ENCODE measurements around the gene DOC2A.
A peak's percentile ranks its signal among the peaks of the same experiment; 100 is the strongest.

DOC2A gene

DNA sequence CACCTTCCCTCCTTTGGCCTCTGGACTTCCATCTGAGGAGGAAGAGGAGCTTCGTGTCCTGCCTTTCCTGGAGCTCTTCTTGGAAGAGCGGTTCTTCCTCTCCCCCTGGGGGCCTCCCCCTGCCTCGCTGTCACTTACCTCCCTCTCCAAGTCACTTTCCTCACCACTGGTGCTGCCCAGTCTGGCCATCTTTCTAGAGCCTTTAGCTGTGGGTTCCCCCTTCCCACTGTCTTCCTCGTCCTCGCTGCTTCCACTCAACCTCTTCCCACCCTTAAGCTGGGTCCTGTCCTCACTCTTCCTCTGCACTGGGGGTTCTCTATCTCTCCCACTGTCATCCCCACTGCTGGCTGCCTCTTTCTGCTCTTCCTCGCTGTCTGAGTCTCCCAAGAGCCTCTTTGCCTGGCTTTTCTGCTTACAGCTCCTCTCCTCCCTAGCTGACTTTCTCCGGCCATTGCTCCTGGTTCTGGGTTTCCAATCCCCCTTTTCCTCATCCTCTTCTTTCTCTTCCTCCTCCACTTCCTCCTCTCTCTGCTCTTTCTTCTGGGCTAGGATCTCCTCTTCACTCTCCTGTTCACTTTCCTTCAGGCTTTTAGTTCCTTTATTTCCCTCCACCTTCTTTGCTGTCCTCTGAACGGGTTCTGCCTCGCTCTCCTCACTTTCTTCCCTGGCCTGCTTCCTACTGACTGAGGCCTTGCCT lies 16.8 kb downstream of the DOC2A start:
- H2BK120ac ChIP-seq (ENCODE audit: low read depth, low read length): no peak overlapping the region
- H2BK12ac ChIP-seq (ENCODE audit: low read length in 2 of 2): no peak overlapping the region
- no peak for DNase-seq
- WGBS: 92% methylated on average over 9 of the region's 9 CpGs
- no peak overlapping the region for H4K8ac ChIP-seq (ENCODE audit: low read length)
- H2BK5ac ChIP-seq (ENCODE audit: low read depth, low read length, poor library complexity, severe bottlenecking): no peak overlapping the region
- H3K14ac ChIP-seq (ENCODE audit: low read length in 2 of 2): no peak overlapping the region
- peak overlapping the region; percentile 92 for H3K9ac ChIP-seq (ENCODE audit: low read length)
- H3K4me2 ChIP-seq (ENCODE audit: low read length, poor library complexity, severe bottlenecking): no peak overlapping the region
- H3K18ac ChIP-seq (ENCODE audit: low read depth in 1 of 2, low read length in 2 of 2): no peak overlapping the region
- H3K9me3 ChIP-seq (ENCODE audit: control insufficient read depth, low read length): no peaks in the 10 kb centered on the region
- H2AK5ac ChIP-seq (ENCODE audit: low read length, severe bottlenecking): no peak overlapping the region
- peak overlapping the region; percentile 2 for H3K27ac ChIP-seq (ENCODE audit: low read length, poor library complexity, severe bottlenecking)
- peak overlapping the region in 1 of 2 experiments; percentile 98 for H3K4me3 ChIP-seq (ENCODE audit: insufficient read depth in 1 of 2, low read depth in 1 of 2, low read length in 2 of 2)
- H3K4ac ChIP-seq (ENCODE audit: low read depth in 1 of 2, low read length in 2 of 2): no peak overlapping the region
- H3K36me3 ChIP-seq (ENCODE audit: control insufficient read depth in 1 of 2, insufficient read depth in 2 of 2, low read depth in 1 of 2, low read length in 2 of 2): peaks cover 43 to 54% of the 10 kb centered on the region in 2 experiments
- H4K91ac ChIP-seq (ENCODE audit: low read length): no peak overlapping the region
- no peak overlapping the region for H3K23ac ChIP-seq (ENCODE audit: low read length in 2 of 2)
- no peak overlapping the region for H2BK15ac ChIP-seq (ENCODE audit: low read depth, poor library complexity, severe bottlenecking)
- peaks cover 14% of the 10 kb centered on the region for H3K4me1 ChIP-seq (ENCODE audit: control insufficient read depth, insufficient read depth, low read depth, low read length)
- peaks cover 7% of the 10 kb centered on the region for H3K79me1 ChIP-seq (replicated peaks; ENCODE audit: low read length, poor library complexity, severe bottlenecking)
- no peak overlapping the region for H2AFZ ChIP-seq (ENCODE audit: low read depth, low read length)
- no peaks in the 10 kb centered on the region for H3K27me3 ChIP-seq (ENCODE audit: control insufficient read depth in 1 of 2, insufficient read depth in 1 of 2, low read length in 2 of 2)

DNA sequence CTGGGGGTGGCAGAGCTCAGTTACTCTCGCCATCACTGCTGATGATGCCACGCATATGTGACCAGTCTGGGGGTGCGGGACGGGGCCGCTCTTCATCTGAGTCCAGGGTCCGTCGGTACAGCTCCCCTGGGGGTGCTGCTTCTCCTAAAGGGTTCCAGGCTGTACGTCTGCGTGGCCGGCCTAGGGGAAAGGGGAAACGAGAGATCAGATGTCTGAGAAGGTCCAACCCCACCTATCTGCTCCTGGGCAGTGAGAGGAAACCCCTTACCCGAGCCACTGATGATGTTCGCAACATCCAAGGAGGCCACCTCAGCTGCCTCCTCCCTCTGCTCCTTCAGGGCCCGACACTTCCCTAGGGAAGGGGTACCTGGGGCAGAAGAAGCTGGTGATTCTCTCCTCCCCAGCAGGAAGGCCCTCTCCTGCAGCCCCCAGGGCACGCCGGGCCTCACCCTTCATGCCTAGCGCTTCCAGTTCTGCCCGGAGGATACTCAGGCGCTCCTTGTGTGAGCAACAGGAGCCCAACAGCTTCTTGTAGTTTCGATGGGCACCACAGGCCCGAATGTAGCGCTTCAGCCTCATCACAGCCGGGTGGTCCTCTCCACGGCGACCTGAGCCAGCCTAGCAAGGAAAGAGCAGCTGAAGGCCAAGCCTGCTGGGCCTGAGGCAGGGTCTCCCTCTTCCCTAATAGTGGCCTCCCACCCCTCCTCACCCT lies 17.5 kb downstream of the DOC2A start:
- no peak for DNase-seq
- H3K27ac ChIP-seq (ENCODE audit: low read length, poor library complexity, severe bottlenecking): no peak overlapping the region
- no peak overlapping the region for H4K8ac ChIP-seq (ENCODE audit: low read length)
- H3K18ac ChIP-seq (ENCODE audit: low read depth in 1 of 2, low read length in 2 of 2): no peak overlapping the region
- no peak overlapping the region for H3K14ac ChIP-seq (ENCODE audit: low read length in 2 of 2)
- no peak overlapping the region for H2AFZ ChIP-seq (ENCODE audit: low read depth, low read length)
- H3K4me3 ChIP-seq (ENCODE audit: insufficient read depth in 1 of 2, low read depth in 1 of 2, low read length in 2 of 2): no peak overlapping the region
- no peak overlapping the region for H4K91ac ChIP-seq (ENCODE audit: low read length)
- H3K79me1 ChIP-seq (replicated peaks; ENCODE audit: low read length, poor library complexity, severe bottlenecking): peaks cover 9% of the 10 kb centered on the region
- no peaks in the 10 kb centered on the region for H3K9me3 ChIP-seq (ENCODE audit: control insufficient read depth, low read length)
- peaks cover 50 to 61% of the 10 kb centered on the region in 2 experiments for H3K36me3 ChIP-seq (ENCODE audit: control insufficient read depth in 1 of 2, insufficient read depth in 2 of 2, low read depth in 1 of 2, low read length in 2 of 2)
- WGBS: 96% methylated on average over 25 of the region's 25 CpGs
- no peak overlapping the region for H2BK5ac ChIP-seq (ENCODE audit: low read depth, low read length, poor library complexity, severe bottlenecking)
- no peak overlapping the region for H3K23ac ChIP-seq (ENCODE audit: low read length in 2 of 2)
- H3K27me3 ChIP-seq (ENCODE audit: control insufficient read depth in 1 of 2, insufficient read depth in 1 of 2, low read length in 2 of 2): no peaks in the 10 kb centered on the region
- H2BK15ac ChIP-seq (ENCODE audit: low read depth, poor library complexity, severe bottlenecking): no peak overlapping the region
- no peak overlapping the region for H3K4me2 ChIP-seq (ENCODE audit: low read length, poor library complexity, severe bottlenecking)
- no peak overlapping the region for H2BK12ac ChIP-seq (ENCODE audit: low read length in 2 of 2)
- H3K9ac ChIP-seq (ENCODE audit: low read length): no peak overlapping the region
- no peak overlapping the region for H3K4ac ChIP-seq (ENCODE audit: low read depth in 1 of 2, low read length in 2 of 2)
- no peak overlapping the region for H2BK120ac ChIP-seq (ENCODE audit: low read depth, low read length)
- H2AK5ac ChIP-seq (ENCODE audit: low read length, severe bottlenecking): no peak overlapping the region
- peaks cover 14% of the 10 kb centered on the region for H3K4me1 ChIP-seq (ENCODE audit: control insufficient read depth, insufficient read depth, low read depth, low read length)

- H2BK5ac ChIP-seq (ENCODE audit: low read depth, low read length, poor library complexity, severe bottlenecking): no peak overlapping the region
- H3K4me2 ChIP-seq (ENCODE audit: low read length, poor library complexity, severe bottlenecking): no peak overlapping the region
- no peak overlapping the region for H2AFZ ChIP-seq (ENCODE audit: low read depth, low read length)
- no peaks in the 10 kb centered on the region for H3K9me3 ChIP-seq (ENCODE audit: control insufficient read depth, low read length)
- H3K18ac ChIP-seq (ENCODE audit: low read depth in 1 of 2, low read length in 2 of 2): no peak overlapping the region
- no peak overlapping the region for H3K23ac ChIP-seq (ENCODE audit: low read length in 2 of 2)
- H3K9ac ChIP-seq (ENCODE audit: low read length): peak overlapping the region; percentile 66
- H3K36me3 ChIP-seq (ENCODE audit: control insufficient read depth in 1 of 2, insufficient read depth in 2 of 2, low read depth in 1 of 2, low read length in 2 of 2): peaks cover 59 to 65% of the 10 kb centered on the region in 2 experiments
- WGBS: 84% methylated on average over 7 of the region's 7 CpGs
- no peak overlapping the region for H2BK12ac ChIP-seq (ENCODE audit: low read length in 2 of 2)
- H4K8ac ChIP-seq (ENCODE audit: low read length): no peak overlapping the region
- H3K4ac ChIP-seq (ENCODE audit: low read depth in 1 of 2, low read length in 2 of 2): no peak overlapping the region
- H2BK120ac ChIP-seq (ENCODE audit: low read depth, low read length): no peak overlapping the region
- H2BK15ac ChIP-seq (ENCODE audit: low read depth, poor library complexity, severe bottlenecking): no peak overlapping the region
- no peak overlapping the region for H2AK5ac ChIP-seq (ENCODE audit: low read length, severe bottlenecking)
- no peak overlapping the region for H3K4me3 ChIP-seq (ENCODE audit: insufficient read depth in 1 of 2, low read depth in 1 of 2, low read length in 2 of 2)
- no peak overlapping the region for H3K14ac ChIP-seq (ENCODE audit: low read length in 2 of 2)
- no peaks in the 10 kb centered on the region for H3K27me3 ChIP-seq (ENCODE audit: control insufficient read depth in 1 of 2, insufficient read depth in 1 of 2, low read length in 2 of 2)
- H4K91ac ChIP-seq (ENCODE audit: low read length): no peak overlapping the region
- H3K4me1 ChIP-seq (ENCODE audit: control insufficient read depth, insufficient read depth, low read depth, low read length): peaks cover 14% of the 10 kb centered on the region
- DNase-seq: peak; percentile 12
- H3K79me1 ChIP-seq (replicated peaks; ENCODE audit: low read length, poor library complexity, severe bottlenecking): peaks cover 11% of the 10 kb centered on the region
- no peak overlapping the region for H3K27ac ChIP-seq (ENCODE audit: low read length, poor library complexity, severe bottlenecking)
These were observed 18.4 kb downstream of the DOC2A start for GRCh38 chr16:29992344-29992967.

GRCh38 chr16:29991571-29991904 lies 19.3 kb downstream of the DOC2A start:
- H3K18ac ChIP-seq (ENCODE audit: low read depth in 1 of 2, low read length in 2 of 2): no peak overlapping the region
- peaks cover 68 to 74% of the 10 kb centered on the region in 2 experiments for H3K36me3 ChIP-seq (ENCODE audit: control insufficient read depth in 1 of 2, insufficient read depth in 2 of 2, low read depth in 1 of 2, low read length in 2 of 2)
- no peak overlapping the region for H3K14ac ChIP-seq (ENCODE audit: low read length in 2 of 2)
- peaks cover 10% of the 10 kb centered on the region for H3K4me1 ChIP-seq (ENCODE audit: control insufficient read depth, insufficient read depth, low read depth, low read length)
- peak overlapping the region; percentile 66 for H3K9ac ChIP-seq (ENCODE audit: low read length)
- H2BK12ac ChIP-seq (ENCODE audit: low read length in 2 of 2): no peak overlapping the region
- H2AK5ac ChIP-seq (ENCODE audit: low read length, severe bottlenecking): no peak overlapping the region
- no peak overlapping the region for H3K27ac ChIP-seq (ENCODE audit: low read length, poor library complexity, severe bottlenecking)
- no peak overlapping the region for H3K4me2 ChIP-seq (ENCODE audit: low read length, poor library complexity, severe bottlenecking)
- peaks cover 13% of the 10 kb centered on the region for H3K79me1 ChIP-seq (replicated peaks; ENCODE audit: low read length, poor library complexity, severe bottlenecking)
- no peak overlapping the region for H2BK120ac ChIP-seq (ENCODE audit: low read depth, low read length)
- no peak overlapping the region for H3K4me3 ChIP-seq (ENCODE audit: insufficient read depth in 1 of 2, low read depth in 1 of 2, low read length in 2 of 2)
- no peaks in the 10 kb centered on the region for H3K9me3 ChIP-seq (ENCODE audit: control insufficient read depth, low read length)
- no peak overlapping the region for H2BK15ac ChIP-seq (ENCODE audit: low read depth, poor library complexity, severe bottlenecking)
- no peak overlapping the region for H4K91ac ChIP-seq (ENCODE audit: low read length)
- WGBS: 100% methylated on average over 1 of the region's 5 CpGs
- H4K8ac ChIP-seq (ENCODE audit: low read length): no peak overlapping the region
- no peak overlapping the region for H3K4ac ChIP-seq (ENCODE audit: low read depth in 1 of 2, low read length in 2 of 2)
- no peak for DNase-seq
- H2BK5ac ChIP-seq (ENCODE audit: low read depth, low read length, poor library complexity, severe bottlenecking): no peak overlapping the region
- H3K23ac ChIP-seq (ENCODE audit: low read length in 2 of 2): no peak overlapping the region
- no peak overlapping the region for H2AFZ ChIP-seq (ENCODE audit: low read depth, low read length)
- H3K27me3 ChIP-seq (ENCODE audit: control insufficient read depth in 1 of 2, insufficient read depth in 1 of 2, low read length in 2 of 2): no peaks in the 10 kb centered on the region

Data from mesenchymal stem cell (in vitro differentiated cells and primary cell).